Heart left ventricle (tissue), 13 donors: ENCODE results near the gene RET.

Experiments
- POLR2A ChIP-seq, 2 donors: fragments of 450-650 bp; IDR thresholded peaks; one replicate each; pipeline ENCODE4 v1.6.1; 2017; ENCODE audit warnings: antibody characterized with exemption in 2 of 2, mild to moderate bottlenecking in 2 of 2, moderate library complexity in 2 of 2
- TF ChIP-seq, protein P1 (sequence below), 12 donors: fragments of 200-600 bp; sonication (generic) in 4 of 12; IDR thresholded peaks; one replicate each; pipeline versions ENCODE4 v1.5.0 to v1.8.0; 2018 to 2022; ENCODE audit warnings: antibody characterized with exemption in 12 of 12, mild to moderate bottlenecking in 5 of 12
- donor health status: ischemic (EF 13 %, LVEDD 7.1; RV severe dilation, severe dysfunction).
- donor health status: DM: no; HTN: yes; CAD: no.
- donor health status: DM: no; HTN: no; CAD: no.
- donor health status: ischemic (EF 25% LVEDD 6.9; RV normal size, moderate dysfunction).
- donor health status: ischemic (EF 25% LVEDD 5.7; RV mildly dilated, moderate dysfunction).
- donor health status: ischemic (EF 35%, LVEDD 5.7; RV mildly dilated, moderate dysfunction).
- donor health status: nonischemic (EF 11% LVEDD 7.7; RV severe dilation, severe dysfunction).
- donor health status: DM: yes; HTN: yes; CAD: no.
- donor health status: PGD.
- donor health status: ischemic (EF 29% LVEDD 5.4; RV normal size, mild dysfunction).
- donor health status: nonischemic (EF 23%, LVEDD 6.1; RV moderate dilation, normal function).

DNA sequence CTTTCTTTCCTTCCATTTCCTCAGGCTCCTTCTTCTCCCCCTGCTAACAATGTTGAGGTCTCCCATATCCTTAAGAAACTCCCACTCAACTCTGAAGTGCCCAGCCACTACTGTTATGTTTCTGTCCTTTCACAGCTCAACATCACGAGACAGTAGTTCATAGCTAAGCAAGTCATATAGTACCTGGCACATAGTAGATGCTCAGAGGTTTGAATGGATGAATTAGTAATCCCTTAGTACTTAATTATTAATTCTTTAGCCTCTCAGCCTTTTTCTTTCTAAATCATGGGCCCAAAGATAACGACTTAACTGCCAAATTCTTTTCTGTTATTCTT lies 84.0 kb downstream of the RET start:
- TF ChIP-seq, protein P1, sequence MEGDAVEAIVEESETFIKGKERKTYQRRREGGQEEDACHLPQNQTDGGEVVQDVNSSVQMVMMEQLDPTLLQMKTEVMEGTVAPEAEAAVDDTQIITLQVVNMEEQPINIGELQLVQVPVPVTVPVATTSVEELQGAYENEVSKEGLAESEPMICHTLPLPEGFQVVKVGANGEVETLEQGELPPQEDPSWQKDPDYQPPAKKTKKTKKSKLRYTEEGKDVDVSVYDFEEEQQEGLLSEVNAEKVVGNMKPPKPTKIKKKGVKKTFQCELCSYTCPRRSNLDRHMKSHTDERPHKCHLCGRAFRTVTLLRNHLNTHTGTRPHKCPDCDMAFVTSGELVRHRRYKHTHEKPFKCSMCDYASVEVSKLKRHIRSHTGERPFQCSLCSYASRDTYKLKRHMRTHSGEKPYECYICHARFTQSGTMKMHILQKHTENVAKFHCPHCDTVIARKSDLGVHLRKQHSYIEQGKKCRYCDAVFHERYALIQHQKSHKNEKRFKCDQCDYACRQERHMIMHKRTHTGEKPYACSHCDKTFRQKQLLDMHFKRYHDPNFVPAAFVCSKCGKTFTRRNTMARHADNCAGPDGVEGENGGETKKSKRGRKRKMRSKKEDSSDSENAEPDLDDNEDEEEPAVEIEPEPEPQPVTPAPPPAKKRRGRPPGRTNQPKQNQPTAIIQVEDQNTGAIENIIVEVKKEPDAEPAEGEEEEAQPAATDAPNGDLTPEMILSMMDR (IDR thresholded peaks at IDR 0.05): no peak
- TF ChIP-seq POLR2A (IDR thresholded peaks at IDR 0.05): no peak
